Lower leg skin (tissue), 4 donors: ENCODE data around the gene GRB10. TPM values are rescaled to one million over a fixed set of nuclear protein-coding genes. Genes with fewer than 3 reads are reported as not detected.

Experiments used
- DNase-seq, 2 donors: peaks; one replicate each; pipeline ENCODE4 v3.0.0-alpha.2; 2019; ENCODE audit warnings: low spot score in 2 of 2
- H3K4me3 ChIP-seq: fragments of 200-600 bp; sonication (generic); 2 replicates; pipeline ENCODE4 v1.5.1; 2017; ENCODE audit warnings: mild to moderate bottlenecking, low read depth; ENCODE audit not compliant: poor library complexity, severe bottlenecking
- POLR2A ChIP-seq, 2 donors: fragments of 450-650 bp; IDR thresholded peaks; one replicate each; pipeline ENCODE4 v1.6.1; 2016 to 2017; ENCODE audit warnings: antibody characterized with exemption in 2 of 2, mild to moderate bottlenecking in 1 of 2, moderate library complexity in 1 of 2
- WGBS, 2 donors: methylation state at CpG; one replicate each; pipeline ENCODE4 v1.1.5; 2018; 5-methylcytosine and 5-hydroxymethylcytosine counted together
- intact Hi-C: fragments of 100-400 bp; cut with DNase I; formaldehyde crosslinking; loops from one replicate; pipeline ENCODE4 v1.15.0; 2023; ENCODE audit warnings: low total_unique reads
- total RNA-seq, 4 donors: library from RNA; depleted of rRNA; stranded (reverse); fragments of >200 nt; gene quantifications; one replicate each; pipeline ENCODE4 v1.1.0, GENCODE V29; 2016
- TF ChIP-seq, protein P1 (sequence below), 3 donors: fragments of 450-650 bp; IDR thresholded peaks; one replicate each; pipeline ENCODE4 v1.5.1; 2016; ENCODE audit warnings: antibody characterized with exemption in 3 of 3, mild to moderate bottlenecking in 3 of 3, moderate library complexity in 2 of 3

Gene GRB10
- total RNA-seq, 4 donors from 2014 or later: 6.6 to 25.7 (median 15.2) TPM

GRCh38 chr7:50704844-50705243, 77.9 kb downstream of the GRB10 start:
- intact Hi-C loops: no loop called here
- no peak for TF ChIP-seq POLR2A (IDR thresholded peaks at IDR 0.05)
- no peak for DNase-seq
- no peak overlapping the region for H3K4me3 ChIP-seq
- WGBS, 2 donors: 89 to 92% methylated on average over 6 of the region's 6 CpGs

DNA sequence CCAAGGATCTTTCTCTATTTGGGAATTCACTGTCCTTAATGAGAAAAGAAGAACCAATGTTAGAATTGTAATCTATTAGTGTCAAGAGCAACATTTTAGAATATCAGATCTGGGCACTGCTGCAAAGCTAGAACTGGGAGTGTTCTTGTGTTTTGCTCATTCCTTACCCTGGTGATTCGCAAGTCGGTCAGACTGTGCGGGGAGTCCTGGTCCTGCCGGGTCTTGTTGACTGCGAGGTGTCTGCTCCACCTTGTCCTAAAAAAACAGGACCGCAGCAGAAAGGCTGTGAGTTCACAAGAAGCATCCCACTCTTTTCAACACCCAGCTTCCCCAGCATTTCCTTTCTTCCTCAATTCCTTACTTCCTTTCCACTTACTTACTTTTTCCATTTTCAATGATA, 79.0 kb downstream of the GRB10 start:
- no peak overlapping the region for H3K4me3 ChIP-seq
- intact Hi-C loops: no loop called here
- TF ChIP-seq POLR2A (IDR thresholded peaks at IDR 0.05): no peak
- TF ChIP-seq, protein P1, sequence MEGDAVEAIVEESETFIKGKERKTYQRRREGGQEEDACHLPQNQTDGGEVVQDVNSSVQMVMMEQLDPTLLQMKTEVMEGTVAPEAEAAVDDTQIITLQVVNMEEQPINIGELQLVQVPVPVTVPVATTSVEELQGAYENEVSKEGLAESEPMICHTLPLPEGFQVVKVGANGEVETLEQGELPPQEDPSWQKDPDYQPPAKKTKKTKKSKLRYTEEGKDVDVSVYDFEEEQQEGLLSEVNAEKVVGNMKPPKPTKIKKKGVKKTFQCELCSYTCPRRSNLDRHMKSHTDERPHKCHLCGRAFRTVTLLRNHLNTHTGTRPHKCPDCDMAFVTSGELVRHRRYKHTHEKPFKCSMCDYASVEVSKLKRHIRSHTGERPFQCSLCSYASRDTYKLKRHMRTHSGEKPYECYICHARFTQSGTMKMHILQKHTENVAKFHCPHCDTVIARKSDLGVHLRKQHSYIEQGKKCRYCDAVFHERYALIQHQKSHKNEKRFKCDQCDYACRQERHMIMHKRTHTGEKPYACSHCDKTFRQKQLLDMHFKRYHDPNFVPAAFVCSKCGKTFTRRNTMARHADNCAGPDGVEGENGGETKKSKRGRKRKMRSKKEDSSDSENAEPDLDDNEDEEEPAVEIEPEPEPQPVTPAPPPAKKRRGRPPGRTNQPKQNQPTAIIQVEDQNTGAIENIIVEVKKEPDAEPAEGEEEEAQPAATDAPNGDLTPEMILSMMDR (IDR thresholded peaks at IDR 0.05): no peak
- no peak for DNase-seq
- 67 to 72% methylated on average over 6 of the region's 6 CpGs for WGBS, 2 donors

GRCh38 chr7:50699143-50699542, 83.6 kb downstream of the GRB10 start:
- H3K4me3 ChIP-seq: no peak overlapping the region
- no peak for DNase-seq
- intact Hi-C loops: no loop called here
- TF ChIP-seq, protein P1 (IDR thresholded peaks at IDR 0.05): no peak
- no peak for TF ChIP-seq POLR2A (IDR thresholded peaks at IDR 0.05)

GRCh38 chr7:50697748-50698147, 84.9 kb downstream of the GRB10 start:
- 50% methylated on average over 1 of the region's 1 CpG for WGBS, 2 donors
- TF ChIP-seq POLR2A (IDR thresholded peaks at IDR 0.05): no peak
- TF ChIP-seq, protein P1 (IDR thresholded peaks at IDR 0.05): no peak
- intact Hi-C loops: no loop called here
- H3K4me3 ChIP-seq: no peak overlapping the region
- no peak for DNase-seq

DNA sequence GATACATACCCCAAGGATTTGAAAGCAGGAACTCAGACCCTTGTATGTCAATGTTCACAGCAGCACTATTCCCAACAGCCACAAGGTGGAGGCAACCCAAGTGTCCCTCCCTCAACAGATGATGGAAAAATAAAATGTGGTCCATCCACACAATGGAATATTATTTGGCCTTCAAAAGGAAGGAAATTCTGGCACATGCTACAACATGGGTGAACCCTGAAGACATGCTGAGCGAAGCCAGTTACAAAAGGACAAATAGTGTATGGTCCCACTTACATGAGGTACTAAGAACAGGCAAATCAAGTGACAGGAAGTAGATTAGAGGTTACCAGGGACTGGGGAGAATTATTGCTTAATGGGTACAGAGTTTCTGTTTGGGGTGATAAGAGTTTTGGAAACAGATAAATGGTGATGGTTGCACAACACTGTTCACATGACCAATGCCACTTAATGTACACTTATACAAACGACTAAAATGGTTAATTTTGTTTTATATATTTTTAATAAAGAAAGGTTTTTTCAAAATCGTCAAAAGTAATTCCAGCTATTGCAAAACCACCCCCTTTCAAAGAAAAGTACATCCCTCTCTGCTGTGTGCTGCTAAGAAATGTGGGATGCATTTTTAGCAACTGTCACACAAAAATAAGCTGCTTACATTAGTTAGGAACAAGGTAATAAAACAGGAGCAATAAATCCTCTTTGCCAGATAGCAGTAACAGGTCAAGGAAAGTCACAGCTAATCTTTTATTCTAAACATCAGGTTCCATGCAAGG, 85.7 kb downstream of the GRB10 start:
- intact Hi-C loops: no loop called here
- WGBS, 2 donors: 77 to 87% methylated on average over 3 of the region's 3 CpGs
- TF ChIP-seq, protein P1 (IDR thresholded peaks at IDR 0.05): no peak
- TF ChIP-seq POLR2A (IDR thresholded peaks at IDR 0.05): no peak
- H3K4me3 ChIP-seq: no peak overlapping the region
- DNase-seq: no peak

GRCh38 chr7:50695026-50695425, 87.7 kb downstream of the GRB10 start:
- DNase-seq: no peak
- intact Hi-C loops: no loop called here
- TF ChIP-seq, protein P1 (IDR thresholded peaks at IDR 0.05): no peak
- no peak for TF ChIP-seq POLR2A (IDR thresholded peaks at IDR 0.05)

More at GRCh38 chr7:50695026-50695425, 87.7 kb downstream of the GRB10 start:
- no peak overlapping the region for H3K4me3 ChIP-seq
- 85 to 93% methylated on average over 2 of the region's 2 CpGs for WGBS, 2 donors
